SK-N-MC (cell line): ENCODE results near the gene AKAP6.

Experiments
- EZH2 ChIP-seq: fragments of 200-600 bp; sonication (generic); IDR thresholded peaks from one replicate; pipeline ENCODE4 v1.6.1; 2017; ENCODE audit warnings: antibody characterized with exemption
- POLR2AphosphoS5 ChIP-seq: IDR thresholded peaks from 2 replicates; pipeline ENCODE4 v1.6.1; 2012; ENCODE audit warnings: mild to moderate bottlenecking, low read depth, low read length, borderline replicate concordance

- TF ChIP-seq POLR2AphosphoS5 (no peak), EZH2 (no peak)
Observed at GRCh38 chr14:32726516-32726915, 397.4 kb downstream of the AKAP6 start.
